ENCODE results near the gene ARHGEF10L. TPM values are rescaled to one million over a fixed set of nuclear protein-coding genes. Genes with fewer than 3 reads are reported as not detected.

Gene ARHGEF10L
- total and polyA plus RNA-seq, 5 experiments from 2014 or later: 0.27 to 0.34 TPM; not detected in 3

GRCh38 chr1:17690906-17691634, 151.6 kb downstream of the ARHGEF10L start:
- POLR2A ChIA-PET: no interaction called here
- DNase-seq (no peak), ATAC-seq (no peak)
- Mint-ChIP-seq H3K27me3 (peaks cover 8 to 32% (median 20%) of the 10 kb centered on the region in 5 donors), H3K4me1 (no peaks in the 10 kb centered on the region), H3K9me3 (no peaks in the 10 kb centered on the region), H3K27ac (no peak overlapping the region), H3K36me3 (no peaks in the 10 kb centered on the region), H3K4me3 (no peak overlapping the region)

- no peak for ATAC-seq
- H3K4me3 Mint-ChIP-seq: no peak overlapping the region
- DNase-seq: no peak
- no peaks in the 10 kb centered on the region for H3K9me3 Mint-ChIP-seq
- peaks cover 7 to 29% (median 22%) of the 10 kb centered on the region in 5 donors for H3K27me3 Mint-ChIP-seq
- H3K4me1 Mint-ChIP-seq: peaks cover 0 to under 1% (median 0%) of the 10 kb centered on the region in 4 donors
- POLR2A ChIA-PET: no interaction called here
- H3K27ac Mint-ChIP-seq: no peak overlapping the region
- H3K36me3 Mint-ChIP-seq: no peaks in the 10 kb centered on the region
Measured at GRCh38 chr1:17692645-17693044, 153.1 kb downstream of the ARHGEF10L start.

GRCh38 chr1:17696417-17697301, 157.2 kb downstream of the ARHGEF10L start:
- POLR2A ChIA-PET: no interaction called here
- no peak overlapping the region for H3K4me3 Mint-ChIP-seq
- no peaks in the 10 kb centered on the region for H3K36me3 Mint-ChIP-seq
- H3K9me3 Mint-ChIP-seq: no peaks in the 10 kb centered on the region
- ATAC-seq: no peak
- no peak for DNase-seq
- peaks cover 8 to 33% (median 28%) of the 10 kb centered on the region in 5 donors for H3K27me3 Mint-ChIP-seq
- H3K27ac Mint-ChIP-seq: no peak overlapping the region
- H3K4me1 Mint-ChIP-seq: peaks cover 0 to 4% (median under 1%) of the 10 kb centered on the region in 4 donors

- no peak for DNase-seq
- H3K4me1 Mint-ChIP-seq: peaks cover 0 to 4% (median under 1%) of the 10 kb centered on the region in 4 donors
- H3K27me3 Mint-ChIP-seq: peaks cover 7 to 30% (median 26%) of the 10 kb centered on the region in 5 donors
- no peak overlapping the region for H3K4me3 Mint-ChIP-seq
- H3K9me3 Mint-ChIP-seq: no peaks in the 10 kb centered on the region
- ATAC-seq: no peak
- no peaks in the 10 kb centered on the region for H3K36me3 Mint-ChIP-seq
- POLR2A ChIA-PET: no interaction called here
- H3K27ac Mint-ChIP-seq: no peak overlapping the region
Measured at GRCh38 chr1:17697458-17697857, 158.0 kb downstream of the ARHGEF10L start.

GRCh38 chr1:17699581-17699980, 160.1 kb downstream of the ARHGEF10L start:
- no peaks in the 10 kb centered on the region for H3K9me3 Mint-ChIP-seq
- H3K36me3 Mint-ChIP-seq: no peaks in the 10 kb centered on the region
- POLR2A ChIA-PET: no interaction called here
- peaks cover 2 to 17% (median 5%) of the 10 kb centered on the region in 5 donors for H3K27me3 Mint-ChIP-seq
- H3K4me1 Mint-ChIP-seq: peaks cover 0 to 4% (median under 1%) of the 10 kb centered on the region in 4 donors
- no peak overlapping the region for H3K4me3 Mint-ChIP-seq
- ATAC-seq (no peak), DNase-seq (no peak)
- H3K27ac Mint-ChIP-seq: no peak overlapping the region

- H3K27me3 Mint-ChIP-seq: peaks cover 0 to 11% (median 5%) of the 10 kb centered on the region in 5 donors
- ATAC-seq: no peak
Measured at GRCh38 chr1:17700945-17701810, 161.7 kb downstream of the ARHGEF10L start.

GRCh38 chr1:17704176-17704575, 164.7 kb downstream of the ARHGEF10L start:
- Mint-ChIP-seq H3K27ac (no peak overlapping the region), H3K36me3 (no peaks in the 10 kb centered on the region), H3K4me1 (peaks cover 0 to 3% (median 0%) of the 10 kb centered on the region in 4 donors), H3K27me3 (peaks cover 0 to 9% (median 0%) of the 10 kb centered on the region in 5 donors), H3K4me3 (no peak overlapping the region), H3K9me3 (no peaks in the 10 kb centered on the region)
- POLR2A ChIA-PET: no interaction called here
- no peak for DNase-seq
- ATAC-seq: no peak

More at GRCh38 chr1:17700945-17701810, 161.7 kb downstream of the ARHGEF10L start:
- Mint-ChIP-seq H3K36me3 (no peaks in the 10 kb centered on the region), H3K4me1 (peaks cover 0 to 4% (median under 1%) of the 10 kb centered on the region in 4 donors), H3K4me3 (no peak overlapping the region), H3K9me3 (no peaks in the 10 kb centered on the region), H3K27ac (no peak overlapping the region)
- no peak for DNase-seq
- POLR2A ChIA-PET: no interaction called here

- H3K36me3 Mint-ChIP-seq: no peaks in the 10 kb centered on the region
- H3K9me3 Mint-ChIP-seq: peaks cover 0 to 7% (median 0%) of the 10 kb centered on the region in 9 donors
- POLR2A ChIA-PET: no interaction called here
- no peak overlapping the region for H3K27ac Mint-ChIP-seq
- H3K27me3 Mint-ChIP-seq: peaks cover 0 to 13% (median 0%) of the 10 kb centered on the region in 5 donors
- no peak for DNase-seq
- ATAC-seq: no peak
- no peak overlapping the region for H3K4me3 Mint-ChIP-seq
- no peaks in the 10 kb centered on the region for H3K4me1 Mint-ChIP-seq
Measured at GRCh38 chr1:17706445-17706844, 166.9 kb downstream of the ARHGEF10L start.

GRCh38 chr1:17709981-17710380, 170.5 kb downstream of the ARHGEF10L start:
- no peaks in the 10 kb centered on the region for H3K4me1 Mint-ChIP-seq
- POLR2A ChIA-PET: no interaction called here
- H3K27ac Mint-ChIP-seq: no peak overlapping the region
- DNase-seq: no peak
- H3K27me3 Mint-ChIP-seq: peaks cover 0 to 13% (median 0%) of the 10 kb centered on the region in 5 donors
- H3K9me3 Mint-ChIP-seq: peaks cover 0 to 17% (median 0%) of the 10 kb centered on the region in 9 donors
- H3K4me3 Mint-ChIP-seq: no peak overlapping the region
- H3K36me3 Mint-ChIP-seq: no peaks in the 10 kb centered on the region
- no peak for ATAC-seq

- H3K27ac Mint-ChIP-seq: no peak overlapping the region
- no peak for ATAC-seq
- no peaks in the 10 kb centered on the region for H3K36me3 Mint-ChIP-seq
- no peaks in the 10 kb centered on the region for H3K4me1 Mint-ChIP-seq
- no peak overlapping the region for H3K4me3 Mint-ChIP-seq
- DNase-seq: no peak
- peaks cover 0 to 17% (median 0%) of the 10 kb centered on the region in 9 donors for H3K9me3 Mint-ChIP-seq
- H3K27me3 Mint-ChIP-seq: peaks cover 0 to 16% (median 0%) of the 10 kb centered on the region in 5 donors
- POLR2A ChIA-PET: no interaction called here
Measured at GRCh38 chr1:17710889-17711576, 171.5 kb downstream of the ARHGEF10L start.

- H3K27me3 Mint-ChIP-seq: peaks cover 0 to 16% (median 0%) of the 10 kb centered on the region in 5 donors
- H3K27ac Mint-ChIP-seq: no peak overlapping the region
- ATAC-seq: no peak
- H3K4me1 Mint-ChIP-seq: no peaks in the 10 kb centered on the region
- no peak for DNase-seq
- H3K4me3 Mint-ChIP-seq: no peak overlapping the region
- H3K36me3 Mint-ChIP-seq: no peaks in the 10 kb centered on the region
- H3K9me3 Mint-ChIP-seq: peaks cover 0 to 17% (median 0%) of the 10 kb centered on the region in 9 donors
- POLR2A ChIA-PET: no interaction called here
Measured at GRCh38 chr1:17711577-17711910, 172.0 kb downstream of the ARHGEF10L start.

- DNase-seq: no peak
- POLR2A ChIA-PET: no interaction called here
- no peaks in the 10 kb centered on the region for H3K4me1 Mint-ChIP-seq
- peaks cover 0 to 16% (median 4%) of the 10 kb centered on the region in 5 donors for H3K27me3 Mint-ChIP-seq
- peaks cover 0 to 17% (median 0%) of the 10 kb centered on the region in 9 donors for H3K9me3 Mint-ChIP-seq
- no peak for ATAC-seq
- H3K27ac Mint-ChIP-seq: no peak overlapping the region
- no peak overlapping the region for H3K4me3 Mint-ChIP-seq
- no peaks in the 10 kb centered on the region for H3K36me3 Mint-ChIP-seq
Measured at GRCh38 chr1:17711941-17712340, 172.4 kb downstream of the ARHGEF10L start.
